ENCODE measurements around the gene NOS1AP. TPM values are rescaled to one million over a fixed set of nuclear protein-coding genes. Genes with fewer than 3 reads are reported as not detected.
"Not testable (repeated sequence)": the region's sequence is repeated elsewhere in the genome, so short reads cannot be mapped to it uniquely, and the experiment has no call there.

Gene NOS1AP
- total and polyA plus RNA-seq, 12 donors, result 0.37 to 12.0 (median 3.1) TPM

DNA sequence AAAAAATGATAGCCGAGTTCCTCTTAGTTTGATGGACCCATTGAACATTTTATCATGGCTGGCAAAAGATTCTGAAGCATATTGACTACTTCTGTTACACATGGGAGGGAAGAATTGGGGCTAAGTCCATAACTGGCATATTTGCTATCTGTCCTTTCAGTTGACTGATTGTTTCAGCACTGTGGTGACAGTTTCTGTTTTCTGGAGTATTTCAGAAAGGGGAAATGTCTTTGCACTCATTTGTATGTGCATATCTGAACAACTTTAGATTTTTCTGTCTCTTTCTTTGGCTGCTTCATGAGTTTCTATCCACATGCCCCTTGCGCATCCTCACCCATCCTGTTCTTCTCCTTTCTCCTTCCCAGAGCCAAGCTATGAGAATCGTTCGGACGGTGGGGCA lies 274.0 kb downstream of the NOS1AP start:
- Histone ChIP-seq H3K27ac (no peak overlapping the region), H3K4me1 (replicated peaks in 1 of 2) (no peaks in the 10 kb centered on the region), H3K27me3 (no peaks in the 10 kb centered on the region), H3K4me3 (no peak overlapping the region), H3K9me3 (replicated peaks in 1 of 3) (no peaks in the 10 kb centered on the region), H3K36me3 (replicated peaks in 1 of 2) (no peaks in the 10 kb centered on the region)
- TF ChIP-seq POLR2A (IDR thresholded peaks at IDR 0.05), result no peak
- TF ChIP-seq, protein P1, sequence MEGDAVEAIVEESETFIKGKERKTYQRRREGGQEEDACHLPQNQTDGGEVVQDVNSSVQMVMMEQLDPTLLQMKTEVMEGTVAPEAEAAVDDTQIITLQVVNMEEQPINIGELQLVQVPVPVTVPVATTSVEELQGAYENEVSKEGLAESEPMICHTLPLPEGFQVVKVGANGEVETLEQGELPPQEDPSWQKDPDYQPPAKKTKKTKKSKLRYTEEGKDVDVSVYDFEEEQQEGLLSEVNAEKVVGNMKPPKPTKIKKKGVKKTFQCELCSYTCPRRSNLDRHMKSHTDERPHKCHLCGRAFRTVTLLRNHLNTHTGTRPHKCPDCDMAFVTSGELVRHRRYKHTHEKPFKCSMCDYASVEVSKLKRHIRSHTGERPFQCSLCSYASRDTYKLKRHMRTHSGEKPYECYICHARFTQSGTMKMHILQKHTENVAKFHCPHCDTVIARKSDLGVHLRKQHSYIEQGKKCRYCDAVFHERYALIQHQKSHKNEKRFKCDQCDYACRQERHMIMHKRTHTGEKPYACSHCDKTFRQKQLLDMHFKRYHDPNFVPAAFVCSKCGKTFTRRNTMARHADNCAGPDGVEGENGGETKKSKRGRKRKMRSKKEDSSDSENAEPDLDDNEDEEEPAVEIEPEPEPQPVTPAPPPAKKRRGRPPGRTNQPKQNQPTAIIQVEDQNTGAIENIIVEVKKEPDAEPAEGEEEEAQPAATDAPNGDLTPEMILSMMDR (IDR thresholded peaks at IDR 0.05), result no peak
- DNase-seq, result no peak
- 84 to 94% (median 88%) methylated on average over 5 of the region's 5 CpGs for WGBS, 4 donors
- intact Hi-C loops (cut with DNase I), result no loop called here

DNA sequence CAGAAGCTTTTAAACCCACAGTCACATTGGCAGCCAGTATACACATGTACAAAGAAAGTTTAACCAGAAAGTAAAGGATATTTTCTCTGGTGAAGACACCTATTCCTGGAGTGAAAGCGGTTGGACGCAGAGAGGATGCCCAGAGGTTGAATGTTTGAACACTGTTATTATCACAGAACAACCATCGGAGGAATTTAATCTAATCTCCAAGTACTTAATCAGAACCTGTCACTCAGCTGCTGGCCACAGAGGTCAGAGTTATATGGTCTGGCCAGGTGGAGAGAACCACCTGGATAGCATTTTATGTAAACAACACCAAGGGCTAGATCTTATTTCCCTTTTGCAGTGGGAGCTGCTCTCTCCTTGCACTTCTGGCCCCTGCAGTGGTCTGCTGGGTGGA lies 277.8 kb downstream of the NOS1AP start:
- TF ChIP-seq, protein P1 (IDR thresholded peaks at IDR 0.05), result no peak
- no peak for TF ChIP-seq POLR2A (IDR thresholded peaks at IDR 0.05)
- H3K36me3 ChIP-seq (replicated peaks in 1 of 2), result no peaks in the 10 kb centered on the region
- H3K27me3 ChIP-seq, result no peaks in the 10 kb centered on the region
- no peaks in the 10 kb centered on the region for H3K9me3 ChIP-seq (replicated peaks in 1 of 3)
- DNase-seq, result no peak
- WGBS, 4 donors, result 61 to 67% (median 65%) methylated on average over 3 of the region's 3 CpGs
- no peaks in the 10 kb centered on the region for H3K4me1 ChIP-seq (replicated peaks in 1 of 2)
- intact Hi-C loops (cut with DNase I), result no loop called here
- no peak overlapping the region for H3K4me3 ChIP-seq
- no peak overlapping the region for H3K27ac ChIP-seq

DNA sequence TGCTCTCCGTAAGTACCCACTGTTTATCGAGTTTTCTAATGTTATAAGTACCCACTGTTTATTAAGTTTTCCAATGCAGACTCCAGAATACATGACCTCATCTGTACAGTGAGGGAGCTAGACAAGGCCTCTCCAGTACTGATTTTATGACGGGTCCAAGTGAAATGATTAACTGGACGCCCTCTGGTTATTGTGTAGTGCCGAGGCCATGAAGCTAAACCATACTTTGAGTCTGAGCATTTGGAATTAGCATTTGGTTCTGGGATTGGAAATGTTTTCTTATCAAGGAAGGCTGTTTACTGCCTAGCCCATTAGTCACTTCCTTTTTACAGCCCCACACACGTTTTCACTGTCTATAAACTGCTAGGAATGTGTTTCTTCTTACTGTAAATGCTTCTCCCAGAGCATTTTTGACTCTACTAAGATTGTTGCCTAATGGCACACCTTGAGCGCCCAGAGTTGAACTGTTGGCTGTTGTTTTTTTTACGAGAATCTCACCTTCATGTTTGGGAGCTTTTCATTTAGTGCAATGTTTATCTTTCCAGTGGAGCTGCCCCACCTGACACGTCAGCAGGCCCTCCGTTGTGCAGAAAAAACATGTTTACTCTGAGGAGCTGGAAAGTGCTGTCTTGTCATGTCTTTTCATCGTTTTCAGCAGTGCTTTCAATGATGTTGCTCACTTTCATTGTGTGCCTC lies 280.3 kb downstream of the NOS1AP start:
- no peak for TF ChIP-seq POLR2A (IDR thresholded peaks at IDR 0.05)
- TF ChIP-seq, protein P1 (IDR thresholded peaks at IDR 0.05), result no peak
- intact Hi-C loops (cut with DNase I), result no loop called here
- no peaks in the 10 kb centered on the region for H3K36me3 ChIP-seq (replicated peaks in 1 of 2)
- no peaks in the 10 kb centered on the region for H3K4me1 ChIP-seq (replicated peaks in 1 of 2)
- DNase-seq, result no peak
- H3K27ac ChIP-seq, result no peak overlapping the region
- H3K4me3 ChIP-seq, result no peak overlapping the region
- 65 to 71% (median 69%) methylated on average over 11 of the region's 11 CpGs for WGBS, 4 donors
- H3K9me3 ChIP-seq (replicated peaks in 1 of 3), result no peaks in the 10 kb centered on the region
- H3K27me3 ChIP-seq, result no peaks in the 10 kb centered on the region

DNA sequence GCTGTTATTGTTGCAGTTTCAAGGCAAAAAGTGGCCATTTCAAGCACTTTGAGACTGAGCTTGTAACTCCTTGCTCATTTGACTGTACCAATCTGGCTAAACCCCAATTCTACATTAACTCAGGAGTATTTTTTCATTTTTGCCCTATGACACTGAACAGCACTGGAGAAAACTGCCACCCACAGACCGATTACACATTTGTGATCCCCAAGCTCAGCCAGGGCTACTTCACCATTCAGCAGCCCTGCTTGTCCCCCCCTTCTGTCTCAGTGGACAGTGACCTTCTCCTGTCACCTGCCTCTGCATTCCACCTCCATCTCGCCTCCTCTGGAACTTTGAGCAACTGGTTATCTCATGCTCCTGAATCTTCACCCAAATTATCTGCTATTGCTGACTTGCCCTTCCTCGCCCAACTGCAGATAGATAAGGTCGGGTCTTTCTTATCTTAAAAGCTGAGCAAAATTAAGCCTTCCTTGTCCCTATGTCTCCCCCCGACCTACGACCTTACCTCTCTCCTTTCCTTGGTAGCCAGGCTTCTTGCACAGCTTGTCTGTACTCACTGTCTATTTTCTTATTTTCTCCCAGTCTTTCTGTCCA lies 281.9 kb downstream of the NOS1AP start:
- Histone ChIP-seq H3K27ac (no peak overlapping the region), H3K4me1 (replicated peaks in 1 of 2) (no peaks in the 10 kb centered on the region), H3K4me3 (no peak overlapping the region), H3K36me3 (replicated peaks in 1 of 2) (no peaks in the 10 kb centered on the region), H3K9me3 (replicated peaks in 1 of 3) (no peaks in the 10 kb centered on the region), H3K27me3 (no peaks in the 10 kb centered on the region)
- intact Hi-C loops (cut with DNase I), result no loop called here
- TF ChIP-seq, protein P1 (IDR thresholded peaks at IDR 0.05), result no peak
- DNase-seq, result no peak
- 82 to 88% (median 82%) methylated on average over 6 of the region's 6 CpGs for WGBS, 4 donors

DNA sequence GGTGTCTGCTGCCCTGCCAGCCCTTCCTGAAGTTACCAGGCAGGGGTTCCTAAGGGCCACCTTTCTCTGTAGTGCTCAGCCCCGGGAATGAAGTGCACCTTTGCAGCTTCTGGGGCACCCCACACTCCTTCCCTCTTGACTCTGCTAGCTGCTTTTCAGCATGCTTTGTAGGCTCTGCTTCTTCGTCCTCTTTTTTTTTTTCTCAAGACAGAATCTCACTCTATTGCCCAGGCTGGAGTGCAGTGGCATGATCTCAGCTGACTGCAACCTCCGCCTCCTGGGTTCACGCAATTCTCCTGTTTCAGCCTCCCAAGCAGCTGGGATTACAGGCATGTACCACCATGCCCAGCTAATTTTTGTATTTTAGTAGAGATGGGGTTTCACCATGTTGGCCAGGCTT lies 282.4 kb downstream of the NOS1AP start:
- DNase-seq; H3K27me3 ChIP-seq; H3K4me1 ChIP-seq (replicated peaks in 1 of 2); intact Hi-C loops (cut with DNase I); H3K27ac ChIP-seq; H3K36me3 ChIP-seq (replicated peaks in 1 of 2); H3K4me3 ChIP-seq; H3K9me3 ChIP-seq (replicated peaks in 1 of 3): not testable (repeated sequence)
- 60 to 94% (median 66%) methylated on average over 3 to 4 of the region's 4 CpGs for WGBS, 4 donors
